ENCODE measurements around the gene ANO8.

The ANO8 gene

DNA sequence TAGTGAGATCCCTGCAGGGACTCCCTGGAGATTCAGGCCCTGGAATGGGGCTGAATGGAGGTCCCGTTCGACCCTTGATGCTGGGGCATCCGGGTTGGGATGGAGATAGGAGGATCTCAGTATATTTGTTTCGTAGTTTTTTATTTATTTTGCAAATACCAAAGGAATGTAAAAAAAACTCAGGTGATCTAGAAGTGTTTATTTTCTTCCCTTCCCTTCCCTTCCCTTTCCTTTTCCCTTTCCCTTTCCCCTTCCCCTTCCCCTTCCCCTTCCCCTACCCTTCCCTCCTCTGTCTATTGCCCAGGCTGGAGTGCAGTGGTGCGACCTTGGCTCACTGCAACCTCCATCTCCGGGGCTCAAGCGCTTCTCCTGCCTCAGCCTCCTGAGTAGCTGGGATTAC lies 7.2 kb upstream of the ANO8 start:
- TF ChIP-seq, protein P1, sequence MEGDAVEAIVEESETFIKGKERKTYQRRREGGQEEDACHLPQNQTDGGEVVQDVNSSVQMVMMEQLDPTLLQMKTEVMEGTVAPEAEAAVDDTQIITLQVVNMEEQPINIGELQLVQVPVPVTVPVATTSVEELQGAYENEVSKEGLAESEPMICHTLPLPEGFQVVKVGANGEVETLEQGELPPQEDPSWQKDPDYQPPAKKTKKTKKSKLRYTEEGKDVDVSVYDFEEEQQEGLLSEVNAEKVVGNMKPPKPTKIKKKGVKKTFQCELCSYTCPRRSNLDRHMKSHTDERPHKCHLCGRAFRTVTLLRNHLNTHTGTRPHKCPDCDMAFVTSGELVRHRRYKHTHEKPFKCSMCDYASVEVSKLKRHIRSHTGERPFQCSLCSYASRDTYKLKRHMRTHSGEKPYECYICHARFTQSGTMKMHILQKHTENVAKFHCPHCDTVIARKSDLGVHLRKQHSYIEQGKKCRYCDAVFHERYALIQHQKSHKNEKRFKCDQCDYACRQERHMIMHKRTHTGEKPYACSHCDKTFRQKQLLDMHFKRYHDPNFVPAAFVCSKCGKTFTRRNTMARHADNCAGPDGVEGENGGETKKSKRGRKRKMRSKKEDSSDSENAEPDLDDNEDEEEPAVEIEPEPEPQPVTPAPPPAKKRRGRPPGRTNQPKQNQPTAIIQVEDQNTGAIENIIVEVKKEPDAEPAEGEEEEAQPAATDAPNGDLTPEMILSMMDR (conservative IDR thresholded peaks at IDR 0.05) = no peak
- TF ChIP-seq ZFX (IDR thresholded peaks at IDR 0.05) = no peak
- H3K27ac ChIP-seq = no peak overlapping the region

DNA sequence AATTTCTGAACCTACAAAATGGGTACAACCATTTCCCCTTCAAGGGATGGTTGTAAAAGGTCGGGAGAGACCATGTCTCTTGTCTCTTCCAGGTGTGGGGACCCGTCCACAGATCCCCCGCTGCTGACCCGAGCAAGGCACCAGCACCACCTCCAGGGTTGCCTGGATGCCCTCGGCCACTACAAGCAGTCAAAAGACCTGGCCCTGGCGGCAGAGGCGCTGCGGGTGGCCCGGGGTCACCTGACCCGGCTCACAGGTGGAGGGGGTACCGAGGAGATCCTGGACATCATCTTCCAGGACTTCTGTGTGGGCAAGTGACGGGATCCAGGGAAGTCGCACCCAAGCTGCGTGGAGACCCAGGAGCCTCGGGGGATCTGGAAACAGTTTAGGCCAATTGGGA lies 6.7 kb upstream of the ANO8 start:
- TF ChIP-seq, protein P1 (conservative IDR thresholded peaks at IDR 0.05) = no peak
- TF ChIP-seq ZFX (IDR thresholded peaks at IDR 0.05) = no peak
- H3K27ac ChIP-seq = no peak overlapping the region

DNA sequence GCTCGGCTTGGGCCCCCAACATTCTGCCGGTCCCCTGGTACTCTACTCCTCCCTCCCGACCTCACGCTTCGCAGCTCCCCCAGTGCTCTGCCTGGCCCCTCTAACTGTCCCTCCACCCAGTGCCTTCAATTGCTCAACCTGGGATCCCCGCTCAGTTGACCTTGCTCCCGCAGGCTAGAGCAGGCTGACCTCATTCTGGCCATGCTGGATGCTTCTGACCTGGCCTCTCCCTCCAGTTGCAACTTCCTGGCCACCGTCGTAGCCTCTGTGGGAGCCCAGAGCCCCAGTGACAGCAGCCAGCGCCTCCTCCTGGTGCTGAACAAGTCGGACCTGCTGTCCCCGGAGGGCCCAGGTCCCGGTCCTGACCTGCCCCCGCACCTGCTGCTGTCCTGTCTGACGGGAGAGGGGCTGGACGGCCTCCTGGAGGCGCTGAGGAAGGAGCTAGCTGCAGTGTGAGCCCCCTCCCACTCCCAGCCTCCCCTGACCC lies 6.3 kb upstream of the ANO8 start:
- TF ChIP-seq ZFX (IDR thresholded peaks at IDR 0.05) = no peak
- no peak overlapping the region for H3K27ac ChIP-seq

DNA sequence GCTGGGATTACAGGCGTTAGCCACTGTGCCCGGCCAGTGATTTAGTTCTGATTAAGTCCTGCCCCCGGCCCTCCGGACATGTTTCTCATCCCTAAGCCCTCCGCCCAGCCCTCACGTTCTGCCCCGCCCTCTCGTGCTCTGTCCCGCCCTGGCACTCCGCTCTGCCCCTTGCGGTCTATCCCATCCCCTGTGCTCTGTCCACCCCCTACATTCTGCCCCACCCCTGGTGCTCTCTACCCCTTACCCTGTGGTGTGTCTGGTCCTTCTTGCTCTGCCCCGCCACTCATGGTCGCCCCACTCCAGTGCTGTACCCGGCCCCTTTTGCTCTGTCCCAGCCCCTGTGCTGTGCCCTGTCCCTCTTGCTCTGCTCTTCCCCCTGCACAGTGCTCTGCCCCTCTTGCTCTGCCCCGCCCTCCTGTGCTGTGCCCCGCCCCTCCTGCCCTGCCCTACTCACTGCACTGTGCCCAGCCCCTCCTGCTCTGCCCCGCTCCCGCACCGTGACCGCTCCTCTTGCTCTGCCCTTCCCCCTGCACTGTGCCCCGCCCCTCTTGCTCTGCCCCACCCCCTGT lies 5.7 kb upstream of the ANO8 start:
- TF ChIP-seq ZFX (IDR thresholded peaks at IDR 0.05) = no peak
- TF ChIP-seq, protein P1 (conservative IDR thresholded peaks at IDR 0.05) = no peak
- H3K27ac ChIP-seq = no peak overlapping the region

DNA sequence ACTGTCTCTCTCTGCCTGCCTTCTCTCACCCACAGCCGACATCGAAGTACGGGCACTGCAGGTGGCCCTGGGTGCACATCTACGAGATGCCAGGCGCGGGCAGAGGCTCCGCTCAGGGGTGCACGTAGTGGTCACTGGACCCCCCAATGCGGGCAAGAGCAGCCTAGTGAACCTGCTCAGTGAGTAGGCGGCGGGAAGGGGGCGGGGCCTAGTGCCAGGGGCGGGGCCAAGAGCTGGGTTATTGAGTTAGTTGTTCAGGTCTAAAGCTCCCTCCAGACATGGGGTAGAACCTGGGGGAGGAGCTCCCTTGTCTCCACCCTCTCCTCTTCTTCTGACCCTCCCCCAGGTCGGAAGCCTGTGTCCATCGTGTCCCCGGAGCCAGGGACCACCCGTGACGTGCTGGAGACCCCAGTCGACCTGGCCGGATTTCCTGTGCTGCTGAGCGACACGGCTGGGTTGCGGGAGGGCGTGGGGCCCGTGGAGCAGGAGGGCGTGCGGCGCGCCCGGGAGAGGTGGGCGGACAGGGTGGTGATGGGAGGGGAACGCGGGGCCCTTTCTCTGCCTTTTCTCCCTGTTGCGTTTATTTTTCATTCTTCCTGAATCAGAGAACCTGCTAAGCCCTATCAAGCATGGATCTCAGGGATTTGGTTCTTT lies 4.6 kb upstream of the ANO8 start:
- H3K27ac ChIP-seq = no peak overlapping the region
- TF ChIP-seq, protein P1 (conservative IDR thresholded peaks at IDR 0.05) = no peak
- no peak for TF ChIP-seq ZFX (IDR thresholded peaks at IDR 0.05)

DNA sequence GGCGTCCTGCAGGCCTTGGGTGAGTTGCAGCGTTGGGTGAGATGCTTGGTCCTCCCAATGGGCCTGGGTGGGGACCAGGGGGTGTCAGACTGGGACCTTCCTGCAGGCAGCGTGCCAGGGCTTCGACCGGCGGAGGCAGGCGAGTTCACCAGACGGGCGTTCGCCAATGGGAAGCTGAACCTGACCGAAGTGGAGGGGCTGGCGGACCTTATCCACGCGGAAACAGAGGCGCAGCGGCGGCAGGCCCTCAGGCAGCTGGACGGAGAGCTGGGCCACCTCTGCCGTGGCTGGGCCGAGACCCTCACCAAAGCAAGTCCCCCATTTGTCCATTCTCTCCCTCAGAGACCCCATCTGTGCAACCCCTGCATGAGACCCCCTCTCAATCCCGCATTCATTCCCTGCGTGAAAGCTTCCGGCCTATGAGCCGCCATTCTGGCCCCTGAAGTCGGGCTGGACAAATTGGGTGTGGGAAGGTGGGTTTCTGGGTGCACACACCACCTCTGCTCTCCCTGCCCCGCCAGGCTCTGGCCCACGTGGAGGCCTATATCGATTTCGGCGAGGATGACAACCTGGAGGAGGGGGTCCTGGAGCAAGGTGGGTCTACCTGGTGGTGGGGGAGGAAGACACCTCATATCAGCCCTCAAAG lies 3.9 kb upstream of the ANO8 start:
- peak overlapping the region; percentile 85 for H3K27ac ChIP-seq
- TF ChIP-seq, protein P1 (conservative IDR thresholded peaks at IDR 0.05) = no peak
- no peak for TF ChIP-seq ZFX (IDR thresholded peaks at IDR 0.05)

DNA sequence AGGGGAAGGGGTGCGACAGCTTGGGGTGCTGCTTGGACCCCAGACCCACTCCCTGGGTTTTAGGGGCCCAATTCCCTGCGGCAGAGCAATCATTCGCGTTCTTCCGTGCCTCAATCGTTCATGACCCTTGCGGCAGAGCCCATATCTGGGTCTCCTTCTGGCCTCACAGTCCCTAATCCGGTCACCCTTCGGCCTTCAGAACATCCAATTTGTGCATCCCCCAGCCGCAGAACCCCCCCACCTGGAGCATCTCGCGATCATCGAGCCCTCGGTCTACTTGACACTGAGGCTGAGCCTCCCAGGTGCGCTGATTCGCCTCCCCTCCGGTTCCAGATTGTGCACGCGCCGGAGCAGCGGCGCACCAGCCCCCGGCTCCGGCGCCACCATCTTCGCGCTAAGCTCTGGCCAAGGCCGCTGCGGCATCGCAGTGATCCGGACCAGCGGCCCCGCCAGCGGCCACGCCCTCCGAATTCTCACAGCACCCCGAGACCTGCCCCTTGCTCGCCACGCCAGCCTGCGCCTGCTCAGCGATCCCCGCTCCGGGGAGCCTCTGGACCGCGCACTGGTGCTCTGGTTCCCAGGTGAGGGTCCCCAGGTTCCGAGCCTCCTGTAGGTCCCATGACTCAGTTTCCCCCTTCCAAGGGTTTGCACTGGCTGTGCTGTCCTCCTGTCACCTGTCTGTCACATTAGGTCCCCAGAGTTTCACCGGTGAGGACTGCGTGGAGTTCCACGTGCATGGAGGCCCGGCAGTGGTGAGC lies 3.2 kb upstream of the ANO8 start:
- H3K27ac ChIP-seq = peak overlapping the region; percentile 85
- TF ChIP-seq, protein P1 (conservative IDR thresholded peaks at IDR 0.05) = no peak
- TF ChIP-seq ZFX (IDR thresholded peaks at IDR 0.05) = peak; percentile 40; the same call in 1 of the 2 replicates
